Cerebellar cortex (tissue), 1 donor: ENCODE results near the gene XYLT1.
"Not testable (repeated sequence)": the region's sequence is repeated elsewhere in the genome, so short reads cannot be mapped to it uniquely, and the experiment has no call there.

Source experiments
- DNase-seq: peaks from one replicate; pipeline ENCODE4 v3.0.0-alpha.2; 2015; ENCODE audit warnings: low spot score

XYLT1 gene

DNA sequence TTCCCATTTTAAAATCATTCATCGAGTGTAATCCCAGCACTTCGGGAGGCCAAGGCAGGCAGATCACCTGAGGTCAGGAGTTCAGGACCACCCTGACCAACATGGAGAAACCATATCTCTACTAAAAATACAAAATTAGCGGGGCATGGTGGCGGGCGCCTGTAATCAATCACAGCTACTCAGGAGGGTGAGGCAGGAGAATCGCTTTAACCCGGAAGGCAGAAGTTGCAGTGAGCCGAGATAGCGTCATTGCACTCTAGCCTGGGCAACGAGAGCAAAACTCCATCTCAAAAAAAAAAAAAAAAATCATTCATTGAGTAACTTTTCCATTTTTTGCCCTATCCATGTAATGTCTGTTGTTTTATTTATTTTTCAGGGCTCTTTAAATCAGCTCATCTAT lies 135.4 kb downstream of the XYLT1 start:
- DNase-seq: not testable (repeated sequence)

DNA sequence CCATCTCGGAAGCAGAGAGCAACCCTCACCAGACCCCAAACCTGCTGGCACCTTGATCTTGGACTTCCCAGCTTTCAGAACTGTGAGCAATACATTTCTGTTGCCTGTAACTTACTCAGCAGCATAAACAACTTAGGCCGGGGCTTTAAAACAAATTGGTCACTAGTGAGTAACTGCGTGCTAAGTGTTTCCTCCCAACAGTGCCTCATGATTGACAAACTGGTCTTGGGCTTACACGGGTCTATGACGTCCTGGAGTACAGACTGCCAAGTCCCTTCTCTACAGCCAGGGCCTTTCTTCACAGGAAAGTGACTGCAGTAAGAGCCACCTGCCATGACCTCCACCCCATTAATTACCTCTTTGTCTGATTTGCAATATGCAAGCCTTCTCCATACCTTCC lies 136.7 kb downstream of the XYLT1 start:
- DNase-seq: no peak

DNA sequence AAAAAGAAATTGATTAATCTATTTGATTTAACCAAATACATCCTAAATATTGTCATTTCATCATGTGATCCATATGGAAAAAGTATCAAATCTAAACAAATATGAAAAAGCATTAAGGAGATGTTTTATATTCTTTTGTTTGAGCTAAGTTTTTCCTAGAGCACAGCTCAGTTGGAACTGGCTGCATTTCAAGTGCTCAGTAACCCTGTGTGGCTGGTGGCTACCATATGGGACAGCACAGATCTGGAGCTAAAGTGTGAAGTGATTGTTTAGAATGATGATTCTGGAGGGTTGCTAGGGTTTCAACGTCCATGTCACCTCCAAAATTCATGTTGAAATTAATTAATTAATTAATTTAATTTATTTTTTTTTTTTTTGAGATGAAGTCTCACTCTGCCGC lies 137.5 kb downstream of the XYLT1 start:
- no peak for DNase-seq

DNA sequence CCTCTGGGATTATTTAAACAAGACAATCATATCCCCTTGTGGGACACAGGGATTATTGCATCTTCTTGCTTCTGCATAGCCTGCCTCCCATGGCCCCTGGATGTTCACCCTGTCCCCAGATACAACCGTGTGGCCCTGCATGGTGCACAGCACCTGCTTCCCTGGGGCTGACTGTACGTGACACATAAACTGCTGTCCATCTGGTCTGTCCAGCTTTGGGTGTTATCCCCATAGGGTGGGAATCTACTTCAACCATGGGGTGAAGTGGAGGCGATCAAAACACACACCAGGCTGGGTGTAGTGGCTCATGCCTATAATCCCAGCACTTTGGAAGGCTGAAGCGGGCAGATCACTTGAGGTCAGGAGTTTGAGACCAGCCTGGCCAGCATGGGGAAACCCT lies 138.8 kb downstream of the XYLT1 start:
- DNase-seq: no peak

DNA sequence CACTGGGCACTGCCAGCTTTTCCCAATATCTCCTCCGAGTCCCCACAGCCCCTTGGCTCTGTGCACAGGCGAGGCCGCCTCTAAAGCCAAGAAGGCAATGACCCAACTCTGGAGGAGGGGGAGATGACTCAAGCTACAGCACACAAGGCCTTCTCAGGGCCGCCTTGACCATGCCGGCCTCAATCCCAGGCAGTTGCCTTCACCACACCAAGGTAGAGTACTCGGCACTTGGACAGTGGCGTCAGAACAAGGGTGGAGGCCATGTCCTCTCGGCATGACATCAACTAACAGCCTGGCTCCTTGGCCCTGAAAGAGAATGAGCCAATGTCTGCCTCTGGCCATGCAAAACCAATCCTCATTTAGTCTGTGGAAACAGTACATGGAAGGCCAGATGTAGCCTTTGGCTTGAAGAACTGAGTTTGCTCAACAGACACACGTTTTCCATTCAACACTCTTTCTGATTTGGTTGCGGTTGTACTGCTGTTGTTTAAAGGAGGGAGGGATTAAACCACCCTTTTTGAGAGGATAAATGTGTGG lies 139.6 kb downstream of the XYLT1 start:
- DNase-seq: no peak

DNA sequence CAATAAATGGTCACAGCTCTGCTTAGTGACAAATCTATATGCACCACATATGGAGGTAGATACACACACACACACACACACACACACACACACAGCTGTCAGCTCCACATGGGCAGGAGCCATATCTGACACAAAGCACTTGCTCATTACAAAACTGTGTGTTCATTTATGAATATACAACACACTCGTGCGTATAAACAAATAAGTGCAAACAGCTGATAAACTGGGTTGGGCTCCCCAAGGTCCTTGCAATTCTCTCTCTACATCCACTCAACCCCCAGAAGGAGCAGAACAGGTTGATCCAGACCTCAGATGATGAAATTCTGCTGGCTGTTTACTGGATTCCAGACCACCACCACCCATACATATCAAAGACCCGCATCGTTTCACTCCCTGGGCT lies 140.7 kb downstream of the XYLT1 start:
- DNase-seq: no peak

DNA sequence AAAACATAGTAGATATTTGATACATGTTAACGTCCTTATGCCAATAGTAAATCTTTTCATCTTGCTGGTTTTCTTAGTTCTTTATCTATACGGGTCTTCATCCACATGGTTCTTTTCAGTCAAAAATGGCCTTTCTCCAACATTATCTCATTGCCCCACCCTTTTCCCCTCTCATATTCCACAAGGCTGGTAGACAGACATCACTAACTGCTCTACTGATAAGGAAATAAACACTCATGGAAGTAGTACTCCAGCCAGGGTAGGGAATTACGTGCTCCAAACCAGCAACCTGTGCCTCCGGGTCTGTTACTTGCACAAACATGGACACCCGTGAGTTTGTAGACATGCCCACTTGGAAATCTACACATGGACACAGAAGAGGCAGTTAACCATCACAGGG lies 141.4 kb downstream of the XYLT1 start:
- no peak for DNase-seq

DNA sequence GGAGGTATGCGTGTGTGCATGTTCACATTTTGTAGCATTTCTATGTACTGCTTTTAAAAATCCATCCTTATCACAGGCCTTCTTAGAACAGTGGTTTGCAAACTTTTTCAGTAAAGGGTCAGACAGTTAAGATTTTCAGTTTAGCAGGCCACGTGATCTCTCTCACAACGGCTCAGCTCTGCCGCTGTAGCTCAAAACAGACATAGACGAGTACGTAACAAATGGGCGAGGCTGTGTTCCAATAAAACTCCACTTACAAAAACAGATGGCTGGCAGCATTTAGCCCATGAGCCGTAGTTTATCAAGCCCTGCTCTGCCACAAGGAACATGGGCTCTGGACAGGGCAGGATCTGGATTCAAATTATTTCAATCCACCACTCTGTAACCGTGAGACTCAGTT lies 141.8 kb downstream of the XYLT1 start:
- no peak for DNase-seq

DNA sequence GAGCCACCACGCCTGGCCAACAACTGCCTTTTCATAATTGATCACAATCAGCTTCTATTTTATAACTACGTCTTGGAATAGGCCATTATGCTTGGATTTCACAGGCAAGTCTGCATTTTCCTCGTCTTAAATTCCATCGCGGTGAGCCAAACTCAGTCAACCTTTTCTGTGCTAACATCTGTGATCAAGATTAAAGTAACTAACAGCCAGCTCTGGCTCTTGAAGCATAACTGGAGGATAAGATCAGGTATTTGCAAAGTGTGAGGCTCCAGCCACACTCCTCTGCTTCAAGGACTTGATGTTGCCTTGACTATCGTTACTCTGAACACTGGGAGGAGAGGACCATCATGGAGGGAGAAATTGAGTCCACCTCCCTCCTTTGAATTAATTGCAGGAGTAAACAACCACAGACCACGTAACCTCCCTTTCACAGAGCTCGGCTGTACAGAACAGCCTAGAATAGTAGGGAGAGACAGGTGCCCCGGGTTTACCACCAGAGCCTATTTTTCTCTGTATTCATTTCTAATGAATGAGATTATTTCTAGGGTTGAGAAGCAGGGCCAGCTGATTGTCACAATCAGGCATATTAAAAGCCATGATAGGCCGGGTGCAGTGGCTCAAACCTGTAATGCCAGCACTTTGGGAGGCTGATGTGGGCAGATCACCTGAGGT lies 143.0 kb downstream of the XYLT1 start:
- DNase-seq: no peak

DNA sequence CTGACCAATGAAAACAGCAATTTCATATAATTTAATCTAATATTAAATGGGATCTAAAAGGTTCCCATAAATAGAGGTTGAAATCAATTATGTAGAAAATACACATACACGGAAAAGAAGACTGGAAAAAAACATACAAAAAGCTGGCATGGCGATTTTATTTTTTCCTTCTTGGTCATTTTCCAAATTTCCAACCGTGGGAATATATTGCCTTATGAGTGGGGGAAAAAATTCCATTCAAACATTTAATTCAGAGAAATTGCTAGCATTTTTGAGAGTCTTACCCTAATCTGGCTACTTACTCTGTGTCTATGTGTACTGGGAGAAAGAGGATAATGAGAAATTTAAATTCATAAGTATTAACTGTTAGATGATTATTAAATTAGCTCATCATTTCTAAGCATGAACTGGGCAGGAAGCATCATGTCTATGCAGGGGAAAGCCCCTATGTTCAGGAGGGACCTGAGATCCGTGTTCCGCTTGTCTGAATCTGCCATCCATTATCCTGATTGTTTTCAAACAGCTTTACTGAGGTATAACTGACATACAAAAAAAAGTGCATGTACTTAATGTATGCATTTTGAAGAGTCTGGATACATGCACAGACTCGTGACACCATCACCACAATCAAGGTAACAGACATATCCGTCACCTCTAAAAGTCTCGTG lies 145.2 kb downstream of the XYLT1 start:
- no peak for DNase-seq

DNA sequence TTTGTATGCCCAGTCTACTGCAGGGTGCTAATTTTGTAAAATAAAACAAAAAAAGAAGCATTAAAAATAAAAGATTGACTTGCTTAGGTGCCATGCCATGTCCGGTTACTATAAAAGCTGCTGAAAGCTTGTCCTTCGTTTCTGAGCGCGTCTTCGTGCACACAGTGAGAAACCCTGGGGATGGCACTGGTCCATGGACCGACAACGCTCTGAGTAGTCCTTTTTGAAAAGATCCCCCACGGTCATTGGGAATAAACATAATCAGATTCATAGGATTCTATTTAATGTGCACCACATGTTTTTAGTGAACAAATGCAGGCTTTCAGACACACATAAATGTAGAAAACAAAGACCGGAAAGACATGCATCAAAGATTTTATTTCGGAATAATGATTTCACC lies 146.3 kb downstream of the XYLT1 start:
- no peak for DNase-seq

DNA sequence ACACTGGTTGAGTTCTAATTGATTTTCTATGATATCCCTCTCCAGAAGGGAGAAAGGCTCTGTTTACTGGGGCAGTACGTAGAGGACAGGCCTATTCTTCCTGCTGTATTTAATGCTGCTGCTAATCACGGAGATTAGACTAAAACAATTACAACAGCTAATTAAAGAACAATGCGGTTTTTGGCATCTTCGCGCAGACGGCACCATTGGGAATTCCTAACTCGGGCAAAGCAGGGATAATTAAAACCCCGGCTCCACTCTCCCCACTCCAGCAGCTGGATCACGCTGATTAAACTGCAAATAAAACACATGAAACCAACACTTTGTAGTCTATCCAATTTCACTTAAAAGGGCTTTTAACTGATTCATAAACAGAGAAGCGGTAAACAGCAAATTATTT lies 147.6 kb downstream of the XYLT1 start:
- DNase-seq: no peak

DNA sequence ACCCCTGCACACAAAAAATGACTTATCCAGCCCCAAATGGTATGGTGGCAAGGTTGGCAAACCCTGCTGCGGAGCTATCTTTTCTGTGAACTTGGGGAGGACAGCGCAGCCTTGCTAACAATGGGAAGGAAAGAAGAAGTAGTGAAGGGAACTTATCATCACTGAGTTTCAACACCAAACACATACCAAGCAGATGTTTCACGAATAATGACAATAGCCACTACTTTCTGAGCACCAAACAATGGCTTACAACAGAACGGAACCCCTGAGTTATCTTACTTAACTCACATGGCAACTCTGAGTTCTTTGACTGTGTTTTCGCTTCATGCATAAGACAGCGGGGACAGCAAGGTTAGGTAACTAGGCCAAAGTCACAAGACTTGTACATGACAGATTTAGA lies 148.9 kb downstream of the XYLT1 start:
- DNase-seq: no peak

DNA sequence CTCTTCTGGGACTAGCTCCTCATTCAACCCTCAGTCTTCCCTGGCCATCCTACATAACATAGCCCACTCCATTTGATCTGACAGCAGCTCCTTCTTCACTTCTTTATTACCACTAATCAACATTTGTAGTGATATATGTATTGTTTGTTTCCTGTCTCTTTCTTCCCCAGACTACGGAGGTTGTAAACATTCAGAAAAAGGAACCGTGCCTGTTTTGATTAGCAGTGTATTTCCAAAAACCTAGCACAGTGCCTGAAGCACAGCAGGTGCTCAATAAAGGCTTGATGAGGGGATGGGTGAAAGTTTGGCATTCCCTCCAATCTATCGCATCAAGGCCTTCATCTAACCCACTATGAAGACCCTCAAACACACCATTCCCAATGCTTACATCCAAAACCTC lies 150.8 kb downstream of the XYLT1 start:
- DNase-seq: no peak

DNA sequence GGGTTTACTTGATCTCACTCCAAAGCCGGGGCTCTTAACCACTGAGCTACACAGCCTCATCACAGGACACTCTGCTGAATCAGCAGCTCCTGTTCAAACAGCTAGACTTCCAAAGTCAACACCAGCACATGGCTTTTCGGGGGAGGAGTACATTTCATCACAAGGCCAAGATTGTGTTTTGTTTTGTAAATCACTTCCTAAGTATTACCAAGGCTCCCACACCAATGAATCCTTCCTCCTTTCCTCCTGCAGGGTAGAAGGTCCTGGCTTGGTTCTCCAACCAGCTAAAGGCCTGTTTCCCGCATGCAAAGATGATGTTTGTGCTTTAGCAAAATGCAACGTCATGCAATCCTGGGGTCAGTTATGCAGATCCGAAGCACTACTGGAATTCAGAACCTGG lies 152.5 kb downstream of the XYLT1 start:
- DNase-seq: no peak

DNA sequence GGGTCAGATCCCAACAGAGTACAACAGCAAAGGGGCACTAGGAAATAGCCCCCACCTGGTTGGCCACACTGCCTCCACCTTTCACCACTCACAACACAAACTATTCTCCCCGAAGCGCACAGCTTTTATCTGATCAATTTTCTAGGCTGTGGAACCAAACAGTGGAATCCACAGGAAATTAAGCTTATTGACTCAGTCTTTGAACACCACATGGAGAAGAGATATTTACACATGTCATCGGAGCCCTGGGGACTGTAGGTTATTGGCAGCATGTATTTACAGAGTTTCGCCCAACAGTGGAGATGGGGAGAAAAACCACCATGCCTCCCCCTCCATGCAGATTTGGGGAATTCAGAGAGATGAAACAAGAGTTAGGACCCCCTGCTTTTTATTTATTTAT lies 154.8 kb downstream of the XYLT1 start:
- no peak for DNase-seq

DNA sequence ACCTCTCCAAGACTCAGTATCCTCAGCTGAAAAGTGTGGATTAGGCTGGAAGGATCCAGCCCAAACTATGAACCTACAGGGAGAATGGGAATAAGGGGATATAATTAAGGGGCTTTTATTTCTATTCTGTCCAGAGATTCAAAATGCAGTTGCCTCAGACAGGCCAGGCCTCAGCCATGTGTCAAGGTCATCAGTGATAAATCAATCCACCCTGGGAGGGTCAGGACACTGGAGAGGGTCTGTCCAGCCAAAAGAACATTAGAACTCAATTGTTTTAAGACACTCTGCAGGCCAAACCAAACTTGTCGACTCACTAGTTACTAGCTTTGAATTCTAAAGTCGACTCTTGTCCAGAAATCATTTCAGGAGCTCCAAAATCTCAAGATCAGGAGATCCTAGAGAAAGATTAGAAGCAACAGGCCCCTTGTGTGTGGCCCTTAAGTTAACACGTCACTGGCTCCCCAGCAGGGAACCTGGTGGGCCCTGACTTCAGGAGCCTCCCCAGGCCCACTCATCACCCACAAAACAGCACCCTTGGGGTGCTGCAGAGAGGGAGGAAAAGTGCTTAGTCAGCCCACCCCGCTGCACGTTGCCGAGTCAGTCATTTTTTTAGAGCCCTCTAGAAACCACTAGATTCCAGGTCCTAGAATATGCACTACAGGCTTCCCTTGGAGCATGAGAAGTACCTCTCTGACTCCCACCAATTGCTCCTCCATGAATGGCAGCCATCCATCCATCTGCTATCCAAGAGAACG lies 156.8 kb downstream of the XYLT1 start:
- DNase-seq: no peak

DNA sequence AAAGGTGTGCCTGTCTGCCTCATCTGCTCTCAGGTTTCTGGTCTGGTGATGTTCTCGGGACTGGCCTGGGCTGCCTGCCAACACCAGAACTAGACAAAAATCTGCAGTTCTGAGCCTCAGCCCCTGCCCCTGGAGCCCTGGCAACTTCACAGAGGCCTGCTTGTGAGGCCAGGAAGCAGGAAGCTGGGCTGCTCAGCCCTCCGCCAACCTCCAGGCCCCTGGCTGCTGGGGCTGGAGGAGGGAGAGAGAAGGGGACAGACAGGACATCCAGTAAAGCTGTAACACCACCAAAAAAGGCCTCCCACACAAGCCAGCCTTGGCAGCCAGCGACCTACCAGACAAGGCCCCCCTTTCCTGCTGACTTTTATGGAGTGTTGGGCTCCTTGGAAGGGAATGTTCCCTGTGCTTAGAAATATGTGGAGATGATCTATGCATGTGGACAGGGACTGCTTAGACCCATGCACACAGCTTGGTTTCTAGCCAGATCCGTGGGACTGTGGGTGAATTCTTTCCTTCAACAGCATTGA lies 157.6 kb downstream of the XYLT1 start:
- DNase-seq: peak; percentile 5

DNA sequence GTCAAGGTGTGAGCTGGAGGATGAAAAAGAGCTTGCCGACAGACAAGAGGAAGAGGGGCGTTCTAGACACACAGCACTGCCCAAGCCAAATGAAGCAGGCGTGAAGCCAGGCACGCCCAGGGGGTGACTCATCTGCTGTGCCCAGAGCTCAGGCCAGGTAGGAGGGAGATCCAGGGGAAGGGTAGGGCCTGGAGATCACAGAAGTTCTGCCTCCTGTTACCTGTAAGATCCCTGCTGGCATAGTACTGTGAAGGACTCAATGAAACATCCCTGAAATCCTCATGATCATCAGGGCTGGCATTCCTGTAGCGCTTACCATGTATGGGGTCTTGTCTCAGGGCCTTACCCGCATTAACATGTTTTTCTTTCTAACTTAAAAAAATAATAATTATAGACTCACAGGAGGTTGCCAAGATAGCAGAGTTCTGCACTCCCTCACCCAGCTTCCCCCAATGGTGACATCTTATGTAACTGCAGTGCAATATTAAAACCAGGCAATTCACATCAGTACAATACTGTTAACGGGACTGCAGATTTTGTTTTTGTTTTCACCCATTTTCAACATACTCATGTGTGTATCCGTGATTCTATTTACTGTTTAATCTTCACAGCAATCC lies 158.6 kb downstream of the XYLT1 start:
- no peak for DNase-seq

DNA sequence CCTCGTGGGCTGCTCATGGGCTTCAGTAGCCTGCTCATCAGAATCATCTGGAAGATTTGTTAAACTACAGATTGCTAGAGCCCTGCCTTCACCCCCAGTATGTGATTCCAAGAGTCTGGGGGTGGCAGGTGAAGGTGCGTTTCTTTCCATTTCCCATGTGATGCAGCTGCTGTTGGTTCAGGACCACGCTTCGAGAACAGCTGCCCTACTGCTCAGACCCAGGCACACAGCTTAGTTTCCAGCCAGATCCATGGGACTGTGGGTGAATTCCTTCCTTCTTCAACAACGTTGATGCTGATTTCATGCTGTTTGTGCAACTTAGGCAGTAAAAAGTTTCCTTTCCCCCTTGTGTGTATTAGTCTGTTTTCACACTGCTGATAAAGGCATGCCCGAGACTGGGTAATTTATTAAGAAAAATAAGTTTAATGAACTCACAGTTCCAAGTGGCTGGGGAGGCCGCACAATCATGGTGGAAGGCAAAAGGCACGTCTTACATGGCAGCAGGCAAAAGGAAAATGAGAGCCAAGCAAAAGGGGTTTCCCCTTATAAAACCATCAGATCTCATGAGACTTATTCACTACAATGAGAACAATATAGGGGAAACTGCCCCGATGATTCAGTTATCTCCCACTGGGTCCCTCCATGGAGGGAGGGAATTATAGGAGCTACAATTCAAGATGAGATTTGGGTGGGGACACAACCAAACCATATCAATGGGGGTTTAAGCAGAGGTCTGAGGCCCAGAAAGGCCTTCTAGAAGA lies 159.2 kb downstream of the XYLT1 start:
- DNase-seq: no peak

DNA sequence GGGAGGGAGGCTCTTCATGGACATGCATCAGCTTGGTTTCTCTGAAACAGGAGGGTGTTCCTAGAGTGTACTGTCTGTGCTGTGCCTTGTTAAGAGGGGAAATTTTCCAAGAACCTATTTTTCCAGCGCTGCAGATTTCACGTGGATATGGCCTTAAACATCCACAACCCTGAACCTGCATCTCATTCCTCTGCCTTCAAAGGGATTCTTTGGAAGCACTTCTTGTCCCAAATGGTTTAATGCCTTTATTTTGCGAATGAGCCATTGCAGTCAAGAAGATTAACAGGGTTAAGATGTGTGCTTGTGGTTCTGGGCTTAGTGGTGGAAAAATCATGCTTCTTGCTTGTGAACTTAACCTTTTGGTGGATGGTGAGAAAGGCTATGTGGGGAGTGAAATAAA lies 161.2 kb downstream of the XYLT1 start:
- DNase-seq: no peak

DNA sequence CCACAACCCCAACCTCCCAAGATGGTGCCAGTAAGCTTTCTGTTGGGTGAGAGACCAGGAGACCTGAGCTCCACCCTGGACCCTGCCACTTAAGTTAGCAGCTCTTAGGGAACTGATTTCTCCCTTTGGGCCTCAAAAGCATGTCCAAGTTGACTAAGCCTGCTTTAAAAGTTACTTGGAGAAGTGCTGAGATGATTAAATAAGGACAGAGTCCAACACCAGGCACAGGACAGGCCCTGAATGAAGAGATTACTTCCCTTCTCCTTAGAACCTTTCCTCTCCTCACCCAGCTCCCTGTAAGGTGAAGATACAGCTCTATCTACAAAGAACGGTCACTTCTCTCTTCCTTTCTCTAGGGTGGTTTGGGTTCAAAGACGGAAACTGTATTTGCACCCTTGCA lies 162.6 kb downstream of the XYLT1 start:
- no peak for DNase-seq
